ENCODE measurements around the gene ELAVL2.

- TF ChIP-seq, protein P1, sequence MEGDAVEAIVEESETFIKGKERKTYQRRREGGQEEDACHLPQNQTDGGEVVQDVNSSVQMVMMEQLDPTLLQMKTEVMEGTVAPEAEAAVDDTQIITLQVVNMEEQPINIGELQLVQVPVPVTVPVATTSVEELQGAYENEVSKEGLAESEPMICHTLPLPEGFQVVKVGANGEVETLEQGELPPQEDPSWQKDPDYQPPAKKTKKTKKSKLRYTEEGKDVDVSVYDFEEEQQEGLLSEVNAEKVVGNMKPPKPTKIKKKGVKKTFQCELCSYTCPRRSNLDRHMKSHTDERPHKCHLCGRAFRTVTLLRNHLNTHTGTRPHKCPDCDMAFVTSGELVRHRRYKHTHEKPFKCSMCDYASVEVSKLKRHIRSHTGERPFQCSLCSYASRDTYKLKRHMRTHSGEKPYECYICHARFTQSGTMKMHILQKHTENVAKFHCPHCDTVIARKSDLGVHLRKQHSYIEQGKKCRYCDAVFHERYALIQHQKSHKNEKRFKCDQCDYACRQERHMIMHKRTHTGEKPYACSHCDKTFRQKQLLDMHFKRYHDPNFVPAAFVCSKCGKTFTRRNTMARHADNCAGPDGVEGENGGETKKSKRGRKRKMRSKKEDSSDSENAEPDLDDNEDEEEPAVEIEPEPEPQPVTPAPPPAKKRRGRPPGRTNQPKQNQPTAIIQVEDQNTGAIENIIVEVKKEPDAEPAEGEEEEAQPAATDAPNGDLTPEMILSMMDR (conservative IDR thresholded peaks at IDR 0.05; ENCODE audit: low read depth, low read length): no peak
- TF ChIP-seq EZH2 (IDR thresholded peaks at IDR 0.05; ENCODE audit: borderline replicate concordance, low read depth, low read length, poor library complexity, severe bottlenecking): no peak
Measured at GRCh38 chr9:23830929-23831730, 5.1 kb upstream of the ELAVL2 start.
